HepG2 (cell line): ENCODE data around the gene TBX15. TPM values are rescaled to one million over a fixed set of nuclear protein-coding genes. Genes with fewer than 3 reads are reported as not detected.

Experiments
- ATAC-seq: fragments of 200-7000 bp; cut with Tn5 transposase; 3 replicates; pipeline ENCODE4 v1.9.1; 2020; ENCODE audit warnings: mild to moderate bottlenecking, moderate library complexity
- BruUV-seq: library from RNA; stranded (reverse); fragments of 400-500 nt; replicated peaks from 2 replicates; lab custom pipeline; 2021; lab: Mats Ljungman, UMichigan
- CTCF ChIA-PET: fragments of 300-600 bp; formaldehyde crosslinking; extraction: SDS; loops from one replicate; lab custom pipeline; 2021; ENCODE audit warnings: low total read pairs, inconsistent platforms, low intra/inter-chr PET ratio; lab: Yijun Ruan, JAX
- POLR2A ChIA-PET: fragments of 350-600 bp; sonication (Branson Sonifier 250); formaldehyde crosslinking; loops from one replicate; lab custom pipeline; 2020; ENCODE audit warnings: antibody characterized with exemption, inconsistent platforms; lab: Yijun Ruan, JAX
- DNase-seq: peaks from one replicate; pipeline ENCODE4 v3.0.0-alpha.2; 2015; ENCODE audit warnings: low spot score
- FAIRE-seq: peaks from 3 replicates; lab custom pipeline; 2011; peaks lifted over from hg19 to GRCh38; lab: Jason Lieb, UNC
- H2AFZ ChIP-seq: one replicate; pipeline ENCODE4 v1.6.1; 2011; ENCODE audit warnings: low read length, inconsistent platforms
- H3K27ac ChIP-seq: fragments of 300-600 bp; 3 replicates; pipeline ENCODE4 v1.8.0; 2011; ENCODE audit warnings: mixed run types, mild to moderate bottlenecking, mixed read lengths, low read length, inconsistent platforms; ENCODE audit not compliant: insufficient read depth; ENCODE audit errors: extremely low read length
- H3K27me3 ChIP-seq, 2 experiments: fragments of 200-600 bp in 1 of 2; 2 replicates in 1 of 2; 3 replicates in 1 of 2; pipeline versions ENCODE4 v1.6.0 to v1.8.0; 2011; ENCODE audit warnings: low read length in 2 of 2, mild to moderate bottlenecking in 2 of 2, moderate library complexity in 2 of 2, inconsistent platforms in 1 of 2; ENCODE audit not compliant: insufficient read depth in 2 of 2, control insufficient read depth in 1 of 2
- H3K36me3 ChIP-seq, 2 experiments: fragments of 200-600 bp in 1 of 2; replicated peaks in 1 of 2; 2 replicates in 1 of 2; 3 replicates in 1 of 2; pipeline versions ENCODE4 v1.5.1 to v1.8.0; 2011; ENCODE audit warnings: low read length in 2 of 2, inconsistent platforms in 1 of 2; ENCODE audit not compliant: insufficient read depth in 2 of 2, control insufficient read depth in 1 of 2
- H3K4me1 ChIP-seq: 2 replicates; pipeline ENCODE4 v1.5.1; 2012; ENCODE audit warnings: low read length, inconsistent platforms; ENCODE audit not compliant: insufficient read depth
- H3K4me2 ChIP-seq: 2 replicates; pipeline ENCODE4 v1.6.0; 2011; ENCODE audit warnings: low read depth, low read length, inconsistent platforms
- H3K4me3 ChIP-seq, 3 experiments: fragments of 200-600 bp in 1 of 3; sonication (generic), shearing (Covaris generic) in 1 of 3; replicated peaks in 1 of 3; 2 replicates each; pipeline ENCODE4 v1.5.1; 2011 to 2016; ENCODE audit warnings: low read length in 3 of 3, inconsistent platforms in 2 of 3, low read depth in 2 of 3, mild to moderate bottlenecking in 2 of 3, control low read depth in 1 of 3, mixed read lengths in 1 of 3; ENCODE audit not compliant: insufficient read depth in 1 of 3
- H3K79me2 ChIP-seq: one replicate; pipeline ENCODE4 v1.6.1; 2011; ENCODE audit warnings: low read length, inconsistent platforms; ENCODE audit not compliant: insufficient read depth
- H3K9ac ChIP-seq: 2 replicates; pipeline ENCODE4 v1.6.0; 2011; ENCODE audit warnings: mild to moderate bottlenecking, low read depth, low read length, inconsistent platforms; ENCODE audit not compliant: insufficient read depth
- H3K9me3 ChIP-seq: 2 replicates; pipeline ENCODE4 v1.5.1; 2012; ENCODE audit warnings: mild to moderate bottlenecking, low read length
- H4K20me1 ChIP-seq: 2 replicates; pipeline ENCODE4 v1.6.0; 2011; ENCODE audit warnings: inconsistent platforms, mild to moderate bottlenecking, low read length, moderate library complexity; ENCODE audit not compliant: insufficient read depth
- FOXK1 ChIP-seq: sonication (generic); formaldehyde crosslinking; IDR thresholded peaks from 2 replicates; pipeline ENCODE4 v1.4.0; 2020; ENCODE audit warnings: low read depth, missing genetic modification reagents, borderline replicate concordance
- HNRNPL ChIP-seq: fragments of 200-400 bp; formaldehyde crosslinking; IDR thresholded peaks from 2 replicates; pipeline ENCODE4 v1.6.1; 2017; ENCODE audit warnings: mild to moderate bottlenecking, low read depth, low read length
- KDM5A ChIP-seq: fragments of 200-600 bp; sonication (generic); IDR thresholded peaks from 2 replicates; pipeline ENCODE4 v1.7.0; 2018; ENCODE audit warnings: antibody characterized with exemption, mild to moderate bottlenecking, low read length, borderline replicate concordance
- KLF6 ChIP-seq: IDR thresholded peaks from 2 replicates; pipeline ENCODE4 v1.8.0; 2016; ENCODE audit warnings: missing biosample characterization, missing genetic modification reagents
- STAG1 ChIP-seq: sonication (generic); formaldehyde crosslinking; IDR thresholded peaks from 2 replicates; pipeline ENCODE4 v1.4.0; 2020; ENCODE audit warnings: missing genetic modification reagents
- ZNF530 ChIP-seq: sonication (generic); formaldehyde crosslinking; IDR thresholded peaks from 2 replicates; pipeline ENCODE4 v1.5.0; 2020; ENCODE audit warnings: low read depth, mild to moderate bottlenecking, missing genetic modification reagents
- ZNF644 ChIP-seq: IDR thresholded peaks from 2 replicates; pipeline ENCODE4 v1.6.1; 2016; ENCODE audit warnings: low read depth
- ZNF709 ChIP-seq: sonication (generic); formaldehyde crosslinking; IDR thresholded peaks from 2 replicates; pipeline ENCODE4 v1.5.0; 2020; ENCODE audit warnings: mild to moderate bottlenecking, missing genetic modification reagents
- WGBS: methylation state at CpG from one replicate; pipeline ENCODE4 v1.1.6; 2017; ENCODE audit warnings: low lambda C conversion rate; 5-methylcytosine and 5-hydroxymethylcytosine counted together
- in situ Hi-C: cut with HindIII; loops from 2 replicates; pipeline ENCODE4 v1.10.0; 2017; ENCODE audit warnings: low pct_unique_long_range_greater_than_20kb; ENCODE audit not compliant: extremely low pct_ligation_motif_present
- intact Hi-C: fragments of 100-400 bp; cut with micrococcal nuclease; formaldehyde crosslinking; loops from one replicate; pipeline ENCODE4 v1.10.0; 2022; ENCODE audit not compliant: unreplicated experiment
- polyA plus RNA-seq, 8 experiments: library from polyadenylated mRNA; depleted of rRNA in 3 of 8; stranded (reverse) in 7 of 8; unstranded in 1 of 8; fragments of >200 nt; fragmentation: Illumina TruSeq in 4 of 8; extraction: Trizol in 4 of 8; gene quantifications; 2 replicates each; pipeline versions ENCODE4 v1.2.1 to v1.2.3, GENCODE V29; 2011 to 2016; ENCODE audit warnings: low read depth in 4 of 8, missing spikeins in 1 of 8, mixed read lengths in 1 of 8; ENCODE audit not compliant: insufficient read depth in 1 of 8
- total RNA-seq, 5 experiments: library from RNA; depleted of rRNA; stranded (reverse); fragments of >200 nt; fragmentation: Illumina TruSeq; extraction: Trizol; gene quantifications; 2 replicates each; pipeline ENCODE4 v1.2.3, GENCODE V29; 2016; ENCODE audit warnings: low read depth in 1 of 5
- TF ChIP-seq, protein P1 (sequence below): sonication (generic); formaldehyde crosslinking; conservative IDR thresholded peaks from 2 replicates; pipeline ENCODE4 v1.4.0; 2020; ENCODE audit warnings: missing genetic modification reagents
- TF ChIP-seq, protein P2 (sequence below): sonication (generic); formaldehyde crosslinking; IDR thresholded peaks from 2 replicates; pipeline ENCODE4 v1.9.0; 2021; ENCODE audit warnings: missing genetic modification reagents, borderline replicate concordance

The TBX15 gene
- total and polyA plus RNA-seq, 2 of the 13 experiments (the other 11 are each of a cell fraction or from before 2014, with no cell fraction given), result 0.42 to 1.9 TPM

DNA sequence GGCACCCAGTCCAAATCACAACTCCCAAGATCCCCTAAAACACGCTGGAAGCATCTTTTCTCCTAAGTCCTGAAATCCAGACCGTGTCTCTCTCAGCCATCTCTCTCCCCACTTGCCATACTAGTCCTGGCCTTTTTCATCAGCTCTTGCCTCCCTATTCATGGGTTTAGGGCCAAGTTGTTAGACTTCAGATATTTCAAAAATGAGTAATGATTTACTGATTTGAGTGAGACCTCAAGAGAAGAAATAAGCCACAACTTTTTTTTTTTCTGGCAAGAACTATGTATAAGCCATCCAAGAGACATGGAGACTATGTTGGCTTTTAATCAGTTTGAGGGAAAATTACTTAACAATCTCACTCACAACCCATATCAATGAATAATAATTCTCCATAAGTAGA, 62.5 kb downstream of the TBX15 start:
- intact Hi-C loops (no loop called here), in situ Hi-C loops (no loop called here)
- H3K79me2 ChIP-seq, result no peaks in the 10 kb centered on the region
- ChIA-PET CTCF (no interaction called here), POLR2A (no interaction called here)
- no peaks in the 10 kb centered on the region for H3K9me3 ChIP-seq
- H3K27ac ChIP-seq, result no peak overlapping the region
- H2AFZ ChIP-seq, result no peak overlapping the region
- no peak for DNase-seq
- no peaks in the 10 kb centered on the region for H3K36me3 ChIP-seq
- TF ChIP-seq, protein P1, sequence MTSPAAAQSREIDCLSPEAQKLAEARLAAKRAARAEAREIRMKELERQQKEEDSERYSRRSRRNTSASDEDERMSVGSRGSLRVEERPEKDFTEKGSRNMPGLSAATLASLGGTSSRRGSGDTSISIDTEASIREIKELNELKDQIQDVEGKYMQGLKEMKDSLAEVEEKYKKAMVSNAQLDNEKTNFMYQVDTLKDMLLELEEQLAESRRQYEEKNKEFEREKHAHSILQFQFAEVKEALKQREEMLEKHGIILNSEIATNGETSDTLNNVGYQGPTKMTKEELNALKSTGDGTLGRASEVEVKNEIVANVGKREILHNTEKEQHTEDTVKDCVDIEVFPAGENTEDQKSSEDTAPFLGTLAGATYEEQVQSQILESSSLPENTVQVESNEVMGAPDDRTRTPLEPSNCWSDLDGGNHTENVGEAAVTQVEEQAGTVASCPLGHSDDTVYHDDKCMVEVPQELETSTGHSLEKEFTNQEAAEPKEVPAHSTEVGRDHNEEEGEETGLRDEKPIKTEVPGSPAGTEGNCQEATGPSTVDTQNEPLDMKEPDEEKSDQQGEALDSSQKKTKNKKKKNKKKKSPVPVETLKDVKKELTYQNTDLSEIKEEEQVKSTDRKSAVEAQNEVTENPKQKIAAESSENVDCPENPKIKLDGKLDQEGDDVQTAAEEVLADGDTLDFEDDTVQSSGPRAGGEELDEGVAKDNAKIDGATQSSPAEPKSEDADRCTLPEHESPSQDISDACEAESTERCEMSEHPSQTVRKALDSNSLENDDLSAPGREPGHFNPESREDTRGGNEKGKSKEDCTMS (CRISPR knock-in tag), result no peak
- no peak for TF ChIP-seq ZNF644 (CRISPR knock-in tag)
- TF ChIP-seq HNRNPL, result no peak
- TF ChIP-seq KDM5A, result no peak
- TF ChIP-seq ZNF709, result no peak
- no peak for TF ChIP-seq FOXK1 (CRISPR knock-in tag)
- no peak for TF ChIP-seq KLF6 (CRISPR knock-in tag)
- TF ChIP-seq, protein P2, sequence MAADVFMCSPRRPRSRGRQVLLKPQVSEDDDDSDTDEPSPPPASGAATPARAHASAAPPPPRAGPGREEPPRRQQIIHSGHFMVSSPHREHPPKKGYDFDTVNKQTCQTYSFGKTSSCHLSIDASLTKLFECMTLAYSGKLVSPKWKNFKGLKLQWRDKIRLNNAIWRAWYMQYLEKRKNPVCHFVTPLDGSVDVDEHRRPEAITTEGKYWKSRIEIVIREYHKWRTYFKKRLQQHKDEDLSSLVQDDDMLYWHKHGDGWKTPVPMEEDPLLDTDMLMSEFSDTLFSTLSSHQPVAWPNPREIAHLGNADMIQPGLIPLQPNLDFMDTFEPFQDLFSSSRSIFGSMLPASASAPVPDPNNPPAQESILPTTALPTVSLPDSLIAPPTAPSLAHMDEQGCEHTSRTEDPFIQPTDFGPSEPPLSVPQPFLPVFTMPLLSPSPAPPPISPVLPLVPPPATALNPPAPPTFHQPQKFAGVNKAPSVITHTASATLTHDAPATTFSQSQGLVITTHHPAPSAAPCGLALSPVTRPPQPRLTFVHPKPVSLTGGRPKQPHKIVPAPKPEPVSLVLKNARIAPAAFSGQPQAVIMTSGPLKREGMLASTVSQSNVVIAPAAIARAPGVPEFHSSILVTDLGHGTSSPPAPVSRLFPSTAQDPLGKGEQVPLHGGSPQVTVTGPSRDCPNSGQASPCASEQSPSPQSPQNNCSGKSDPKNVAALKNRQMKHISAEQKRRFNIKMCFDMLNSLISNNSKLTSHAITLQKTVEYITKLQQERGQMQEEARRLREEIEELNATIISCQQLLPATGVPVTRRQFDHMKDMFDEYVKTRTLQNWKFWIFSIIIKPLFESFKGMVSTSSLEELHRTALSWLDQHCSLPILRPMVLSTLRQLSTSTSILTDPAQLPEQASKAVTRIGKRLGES, result no peak
- TF ChIP-seq STAG1 (CRISPR knock-in tag), result no peak
- TF ChIP-seq ZNF530 (CRISPR knock-in tag), result no peak
- H3K4me3 ChIP-seq, result no peak overlapping the region
- 67% methylated on average over 2 of the region's 2 CpGs for WGBS
- peaks cover 10% of the 10 kb centered on the region; the same call in 1 of the 2 replicates for H3K4me1 ChIP-seq
- no peak overlapping the region for H3K4me2 ChIP-seq
- no peak for ATAC-seq
- no peak for FAIRE-seq
- H3K27me3 ChIP-seq, result no peaks in the 10 kb centered on the region
- no peak overlapping the region for H3K9ac ChIP-seq
- BruUV-seq, result no TSS peak
- H4K20me1 ChIP-seq, result no peaks in the 10 kb centered on the region
